Central memory CD4-positive, alpha-beta T cell (primary cell): ENCODE data around the gene ERBB4.

Experiments used
- DNase-seq: peaks from one replicate; pipeline ENCODE4 v3.0.0; 2022

Gene ERBB4

GRCh38 chr2:212427638-212428037 is 111.0 kb downstream of the ERBB4 start:
- DNase-seq = no peak

- no peak for DNase-seq
These were observed 111.8 kb downstream of the ERBB4 start for GRCh38 chr2:212426637-212427412.

GRCh38 chr2:212424082-212424481 is 114.5 kb downstream of the ERBB4 start:
- DNase-seq = no peak

- DNase-seq = no peak
These were observed 115.5 kb downstream of the ERBB4 start for GRCh38 chr2:212423089-212423488.

- DNase-seq = no peak
These were observed 116.9 kb downstream of the ERBB4 start for GRCh38 chr2:212421556-212422334.

- no peak for DNase-seq
These were observed 122.5 kb downstream of the ERBB4 start for GRCh38 chr2:212416086-212416485.

GRCh38 chr2:212414767-212415211 is 123.8 kb downstream of the ERBB4 start:
- no peak for DNase-seq

GRCh38 chr2:212409560-212409959 is 129.0 kb downstream of the ERBB4 start:
- DNase-seq = no peak

GRCh38 chr2:212408524-212408923 is 130.1 kb downstream of the ERBB4 start:
- DNase-seq = no peak

- DNase-seq = no peak
These were observed 131.9 kb downstream of the ERBB4 start for GRCh38 chr2:212406716-212407115.

GRCh38 chr2:212402316-212402715 is 136.3 kb downstream of the ERBB4 start:
- no peak for DNase-seq

- DNase-seq = no peak
These were observed 140.3 kb downstream of the ERBB4 start for GRCh38 chr2:212398316-212398715.

GRCh38 chr2:212392544-212392943 is 146.1 kb downstream of the ERBB4 start:
- no peak for DNase-seq

GRCh38 chr2:212392043-212392442 is 146.6 kb downstream of the ERBB4 start:
- no peak for DNase-seq

GRCh38 chr2:212387146-212387545 is 151.5 kb downstream of the ERBB4 start:
- DNase-seq = no peak

GRCh38 chr2:212385241-212385640 is 153.4 kb downstream of the ERBB4 start:
- no peak for DNase-seq

- no peak for DNase-seq
These were observed 154.6 kb downstream of the ERBB4 start for GRCh38 chr2:212384027-212384426.

- no peak for DNase-seq
These were observed 157.0 kb downstream of the ERBB4 start for GRCh38 chr2:212381428-212382102.

GRCh38 chr2:212379103-212379502 is 159.5 kb downstream of the ERBB4 start:
- no peak for DNase-seq

- DNase-seq = no peak
These were observed 171.2 kb downstream of the ERBB4 start for GRCh38 chr2:212367431-212367830.

- DNase-seq = no peak
These were observed 174.3 kb downstream of the ERBB4 start for GRCh38 chr2:212364112-212364985.

- DNase-seq = no peak
These were observed 177.3 kb downstream of the ERBB4 start for GRCh38 chr2:212361174-212361756.
